Choroid plexus epithelial cell (primary cell): ENCODE results near the gene PLXNB3.

ENCODE experiments used
- DNase-seq: peaks from one replicate; pipeline ENCODE4 v3.0.0-alpha.2; 2010; ENCODE audit warnings: low read depth
- H3K4me3 ChIP-seq: 2 replicates; pipeline ENCODE4 v1.5.1; 2011; ENCODE audit warnings: low read depth, mild to moderate bottlenecking, control low read depth, low read length, moderate library complexity
- CTCF ChIP-seq: conservative IDR thresholded peaks from 2 replicates; pipeline ENCODE4 v1.5.1; 2011; ENCODE audit warnings: low read depth, mild to moderate bottlenecking, control low read depth, inconsistent platforms, low read length, moderate library complexity

Gene PLXNB3

GRCh38 chrX:153769158-153769864, 5.3 kb downstream of the PLXNB3 start:
- no peak overlapping the region for H3K4me3 ChIP-seq
- DNase-seq, result no peak
- no peak for TF ChIP-seq CTCF

GRCh38 chrX:153769865-153770600, 6.0 kb downstream of the PLXNB3 start:
- no peak for TF ChIP-seq CTCF
- no peak overlapping the region for H3K4me3 ChIP-seq
- DNase-seq, result no peak

- no peak for TF ChIP-seq CTCF
- no peak for DNase-seq
- H3K4me3 ChIP-seq, result no peak overlapping the region
Measured at GRCh38 chrX:153770601-153771414, 6.8 kb downstream of the PLXNB3 start.

- no peak for DNase-seq
- TF ChIP-seq CTCF, result no peak
- no peak overlapping the region for H3K4me3 ChIP-seq
Measured at GRCh38 chrX:153771415-153772315, 7.6 kb downstream of the PLXNB3 start.

- H3K4me3 ChIP-seq, result no peak overlapping the region
- DNase-seq, result no peak
- TF ChIP-seq CTCF, result no peak
Measured at GRCh38 chrX:153772316-153773217, 8.5 kb downstream of the PLXNB3 start.

GRCh38 chrX:153773218-153773611, 9.2 kb downstream of the PLXNB3 start:
- TF ChIP-seq CTCF, result no peak
- no peak overlapping the region for H3K4me3 ChIP-seq
- DNase-seq, result no peak
